Prostate gland (tissue), 2 donors: ENCODE data around the gene CYP4F12.

Experiments used
- CTCF ChIP-seq, 4 experiments: fragments of 200-600 bp in 2 of 4; fragments of 450-650 bp in 2 of 4; sonication (generic) in 2 of 4; IDR thresholded peaks; 1 replicate in 3 of 4; 2 replicates in 1 of 4; pipeline ENCODE4 v1.5.1; 2016 to 2019; ENCODE audit warnings: antibody characterized with exemption in 4 of 4, mild to moderate bottlenecking in 2 of 4, moderate library complexity in 2 of 4
- POLR2A ChIP-seq: fragments of 450-650 bp; IDR thresholded peaks from one replicate; pipeline ENCODE4 v1.6.1; 2016; ENCODE audit warnings: antibody characterized with exemption, mild to moderate bottlenecking
- POLR2AphosphoS5 ChIP-seq: sonication (generic); formaldehyde crosslinking; IDR thresholded peaks from one replicate; pipeline ENCODE4 v1.6.1; 2017; ENCODE audit warnings: antibody characterized with exemption

DNA sequence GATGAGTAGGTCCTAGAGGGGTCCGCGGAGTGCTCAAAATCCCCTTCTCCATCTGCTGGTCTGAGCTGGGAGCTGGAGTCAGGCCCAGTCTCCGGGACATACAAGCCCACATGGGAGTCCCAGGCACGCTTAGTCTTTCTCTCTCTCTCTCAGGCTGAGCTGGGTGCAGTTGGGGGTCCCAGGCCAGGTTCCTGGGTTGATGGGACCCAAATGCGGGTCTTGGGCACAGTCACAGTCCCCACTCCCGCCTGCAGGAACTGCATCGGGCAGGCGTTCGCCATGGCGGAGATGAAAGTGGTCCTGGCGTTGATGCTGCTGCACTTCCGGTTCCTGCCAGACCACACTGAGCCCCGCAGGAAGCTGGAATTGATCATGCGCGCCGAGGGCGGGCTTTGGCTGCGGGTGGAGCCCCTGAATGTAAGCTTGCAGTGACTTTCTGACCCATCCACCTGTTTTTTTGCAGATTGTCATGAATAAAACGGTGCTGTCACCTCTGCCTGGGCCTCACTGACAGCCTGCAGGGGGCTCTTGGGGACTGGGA, 23.8 kb downstream of the CYP4F12 start:
- TF ChIP-seq CTCF (IDR thresholded peaks at IDR 0.05) (no peak), POLR2A (no peak), POLR2AphosphoS5 (no peak)
